K562 treated with DMSO at 1 percent for 48 hours (cell line): ENCODE measurements around the gene SPSB4. TPM values are rescaled to one million over a fixed set of nuclear protein-coding genes. Genes with fewer than 3 reads are reported as not detected.

ENCODE experiments used
- total RNA-seq: library from RNA; unstranded; fragments of 300-600 nt; gene quantifications from 2 replicates; pipeline ENCODE4 v1.2.3, GENCODE V29; 2022; ENCODE audit warnings: low replicate concordance; ENCODE audit errors: extremely low read depth

The SPSB4 gene
- not detected in 2 replicates for total RNA-seq

DNA sequence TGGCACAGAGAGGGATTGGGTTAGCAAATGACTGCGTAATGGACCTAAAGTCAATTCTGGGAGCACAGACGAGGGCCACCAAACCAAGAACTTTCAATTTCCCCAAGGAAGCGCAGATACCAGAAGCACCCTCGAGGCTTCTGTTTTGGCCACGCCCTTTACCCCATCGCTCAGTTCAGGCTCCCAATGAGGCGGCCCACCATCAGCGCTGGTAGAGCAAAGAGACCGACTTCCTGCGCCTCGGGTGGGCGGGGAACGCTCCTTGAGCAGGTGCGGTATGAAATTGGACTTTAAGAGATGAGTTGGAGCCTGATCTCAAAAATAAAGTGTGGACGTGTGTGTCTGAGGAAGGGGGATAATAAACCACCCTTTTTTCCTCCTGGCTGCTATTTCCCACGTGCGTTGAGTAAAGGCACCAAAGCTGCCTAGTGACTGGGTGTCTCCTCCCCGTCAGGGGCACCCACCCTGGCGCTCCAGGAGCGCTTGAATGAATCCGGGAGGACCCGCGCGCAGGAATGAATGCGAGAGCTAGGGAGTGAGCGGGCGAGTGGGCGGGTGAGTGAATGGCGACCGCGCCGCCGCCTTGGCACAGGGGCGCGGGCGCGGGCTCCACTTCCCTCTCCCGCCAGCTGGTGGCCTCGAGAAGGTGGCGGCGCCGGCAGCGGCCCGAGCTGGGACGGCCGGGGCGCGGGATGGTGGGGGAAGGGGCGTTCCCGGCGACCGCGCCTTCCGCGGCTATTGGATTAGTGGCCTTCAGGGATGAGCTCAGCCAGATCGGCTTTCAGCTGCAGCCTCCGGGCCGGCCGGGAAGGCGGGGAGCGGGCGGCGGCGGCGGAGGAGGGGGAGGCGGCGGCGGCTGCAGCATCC is at the start of gene SPSB4:
Gene SPSB4 (plus strand): TSS at position 772 of the 867 bp plus-strand sequence. CDS start 14,758 bp downstream, outside the sequence.

Other genes with a start within 250 kb of the SPSB4 start
- gene SLC25A36, start 109.5 kb upstream of the SPSB4 start, total RNA-seq, result not detected in 2 replicates
- gene PXYLP1, start 180.5 kb downstream of the SPSB4 start, total RNA-seq, result not detected in 2 replicates